ENCODE measurements around the gene SNAPIN. TPM values are rescaled to one million over a fixed set of nuclear protein-coding genes. Genes with fewer than 3 reads are reported as not detected.

SNAPIN gene
- polyA plus RNA-seq, 3 donors = 30.7 to 141 (median 135) TPM

DNA sequence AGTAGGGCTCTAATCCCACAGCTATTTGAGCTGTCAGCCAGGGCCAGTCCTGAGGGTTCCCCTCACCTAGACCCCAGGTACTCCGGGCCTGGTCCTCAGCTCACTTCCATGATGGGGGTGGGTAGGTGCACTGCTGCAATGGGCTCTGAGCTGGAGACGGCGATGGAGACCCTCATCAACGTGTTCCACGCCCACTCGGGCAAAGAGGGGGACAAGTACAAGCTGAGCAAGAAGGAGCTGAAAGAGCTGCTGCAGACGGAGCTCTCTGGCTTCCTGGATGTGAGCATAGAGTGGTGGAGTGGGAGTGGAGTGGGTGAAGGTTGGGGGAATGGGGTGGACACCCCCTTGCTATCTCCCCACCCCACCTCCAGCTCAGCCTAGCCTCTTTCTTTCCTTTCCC lies 28.1 kb upstream of the SNAPIN start:
- Histone ChIP-seq H2AFZ (ENCODE audit: insufficient read depth, low read depth, low read length, poor library complexity, severe bottlenecking) (no peak overlapping the region), H3K27ac (ENCODE audit: low read depth in 1 of 2, low read length in 2 of 2) (no peak overlapping the region), H3K79me2 (ENCODE audit: insufficient read depth, low read length) (peaks cover 13% of the 10 kb centered on the region), H3K4me3 (replicated peaks in 1 of 3; ENCODE audit: low read depth in 2 of 3, low read length in 3 of 3) (no peak overlapping the region), H3K36me3 (replicated peaks in 1 of 2; ENCODE audit: control insufficient read depth in 1 of 2, insufficient read depth in 2 of 2, low read length in 2 of 2) (no peaks in the 10 kb centered on the region), H3K4me2 (replicated peaks; ENCODE audit: extremely low read depth, low read length, poor library complexity, severe bottlenecking) (no peak overlapping the region), H4K20me1 (ENCODE audit: insufficient read depth, low read length) (peaks cover 10% of the 10 kb centered on the region), H3K9me3 (replicated peaks in 1 of 2; ENCODE audit: control insufficient read depth in 1 of 2, insufficient read depth in 1 of 2, low read length in 2 of 2) (no peaks in the 10 kb centered on the region), H3K4me1 (ENCODE audit: control insufficient read depth in 1 of 2, insufficient read depth in 2 of 2, low read length in 2 of 2) (peaks cover 33 to 49% of the 10 kb centered on the region in 2 donors), H3K27me3 (ENCODE audit: control insufficient read depth in 2 of 2, insufficient read depth in 2 of 2, low read length in 2 of 2) (peaks cover 0 to 3% of the 10 kb centered on the region in 2 donors), H3K9ac (ENCODE audit: insufficient read depth, low read length, poor library complexity, severe bottlenecking) (no peak overlapping the region)
- TF ChIP-seq, protein P1, sequence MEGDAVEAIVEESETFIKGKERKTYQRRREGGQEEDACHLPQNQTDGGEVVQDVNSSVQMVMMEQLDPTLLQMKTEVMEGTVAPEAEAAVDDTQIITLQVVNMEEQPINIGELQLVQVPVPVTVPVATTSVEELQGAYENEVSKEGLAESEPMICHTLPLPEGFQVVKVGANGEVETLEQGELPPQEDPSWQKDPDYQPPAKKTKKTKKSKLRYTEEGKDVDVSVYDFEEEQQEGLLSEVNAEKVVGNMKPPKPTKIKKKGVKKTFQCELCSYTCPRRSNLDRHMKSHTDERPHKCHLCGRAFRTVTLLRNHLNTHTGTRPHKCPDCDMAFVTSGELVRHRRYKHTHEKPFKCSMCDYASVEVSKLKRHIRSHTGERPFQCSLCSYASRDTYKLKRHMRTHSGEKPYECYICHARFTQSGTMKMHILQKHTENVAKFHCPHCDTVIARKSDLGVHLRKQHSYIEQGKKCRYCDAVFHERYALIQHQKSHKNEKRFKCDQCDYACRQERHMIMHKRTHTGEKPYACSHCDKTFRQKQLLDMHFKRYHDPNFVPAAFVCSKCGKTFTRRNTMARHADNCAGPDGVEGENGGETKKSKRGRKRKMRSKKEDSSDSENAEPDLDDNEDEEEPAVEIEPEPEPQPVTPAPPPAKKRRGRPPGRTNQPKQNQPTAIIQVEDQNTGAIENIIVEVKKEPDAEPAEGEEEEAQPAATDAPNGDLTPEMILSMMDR (IDR thresholded peaks at IDR 0.05) = no peak
- WGBS (ENCODE audit: insufficient coverage) = 98% methylated on average over 5 of the region's 7 CpGs
- Mint-ChIP-seq H3K27me3 (ENCODE audit: low read depth in 3 of 3) (peaks cover 11 to 16% (median 14%) of the 10 kb centered on the region in 3 donors), H3K4me3 (no peak overlapping the region), H3K4me1 (peaks cover 50% of the 10 kb centered on the region), H3K27ac (no peak overlapping the region), H3K9me3 (no peaks in the 10 kb centered on the region), H3K36me3 (peaks cover 0 to 4% of the 10 kb centered on the region in 2 donors)
- DNase-seq = no peak
- intact Hi-C loops (cut with micrococcal nuclease) = loop anchor here (5.0 kb wide), 4 partner anchors 33 to 107 kb away; partner anchors contain the start of gene ILF2 (in 1 of the 2)

DNA sequence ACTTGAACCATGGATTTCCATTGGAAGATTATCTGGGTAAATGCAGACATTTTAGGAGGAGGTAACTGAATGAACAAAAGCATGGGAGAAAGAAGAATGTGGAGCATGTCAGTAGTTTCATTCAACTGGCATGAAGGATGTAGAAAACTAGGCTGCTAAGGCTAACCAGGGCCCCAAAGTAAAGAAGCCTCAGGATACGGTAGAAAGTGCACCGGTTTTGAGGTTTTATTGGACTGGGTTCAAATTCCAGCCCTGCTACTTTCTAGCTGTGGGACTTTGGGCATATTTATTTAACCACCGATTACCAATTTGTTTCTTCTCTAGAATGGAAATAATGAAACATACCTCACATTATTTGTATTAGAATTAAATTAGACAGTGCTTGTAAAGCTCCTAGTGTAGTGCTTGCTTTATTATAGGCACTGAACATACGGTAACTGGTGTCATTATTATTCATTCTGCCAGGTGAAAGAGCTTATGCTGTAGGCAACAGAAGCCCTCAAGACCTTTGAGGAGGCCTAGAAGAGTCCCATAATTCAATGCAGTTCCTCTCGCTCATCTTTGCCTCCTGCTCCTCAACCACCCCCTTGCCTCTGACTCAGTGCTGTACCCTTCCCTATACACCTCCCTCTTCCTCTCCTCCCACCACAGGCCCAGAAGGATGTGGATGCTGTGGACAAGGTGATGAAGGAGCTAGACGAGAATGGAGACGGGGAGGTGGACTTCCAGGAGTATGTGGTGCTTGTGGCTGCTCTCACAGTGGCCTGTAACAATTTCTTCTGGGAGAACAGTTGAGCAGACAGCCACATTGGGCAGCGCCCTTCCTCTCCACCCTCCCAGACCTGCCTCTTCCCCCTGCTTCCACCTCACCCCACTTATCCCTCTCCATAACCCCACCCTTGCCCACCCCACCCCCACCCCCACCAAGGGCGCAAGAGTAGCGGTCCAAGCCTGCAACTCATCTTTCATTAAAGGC lies 27.2 kb upstream of the SNAPIN start:
- TF ChIP-seq, protein P1 (IDR thresholded peaks at IDR 0.05) = no peak
- no peak overlapping the region for H3K9ac ChIP-seq (ENCODE audit: insufficient read depth, low read length, poor library complexity, severe bottlenecking)
- H3K27ac Mint-ChIP-seq = peak overlapping the region in 5 of 7 donors; percentile 2 to 77 (median 65)
- H3K4me1 Mint-ChIP-seq = peaks cover 53% of the 10 kb centered on the region
- H2AFZ ChIP-seq (ENCODE audit: insufficient read depth, low read depth, low read length, poor library complexity, severe bottlenecking) = no peak overlapping the region
- DNase-seq = no peak
- peaks cover 8 to 11% (median 9%) of the 10 kb centered on the region in 3 donors for H3K27me3 Mint-ChIP-seq (ENCODE audit: low read depth in 3 of 3)
- no peak overlapping the region for H3K4me3 ChIP-seq (replicated peaks in 1 of 3; ENCODE audit: low read depth in 2 of 3, low read length in 3 of 3)
- H3K4me3 Mint-ChIP-seq = no peak overlapping the region
- no peaks in the 10 kb centered on the region for H3K9me3 ChIP-seq (replicated peaks in 1 of 2; ENCODE audit: control insufficient read depth in 1 of 2, insufficient read depth in 1 of 2, low read length in 2 of 2)
- H3K27ac ChIP-seq (ENCODE audit: low read depth in 1 of 2, low read length in 2 of 2) = no peak overlapping the region
- H3K9me3 Mint-ChIP-seq = no peaks in the 10 kb centered on the region
- H4K20me1 ChIP-seq (ENCODE audit: insufficient read depth, low read length) = peaks cover 20% of the 10 kb centered on the region
- peaks cover 4 to 12% of the 10 kb centered on the region in 2 donors for H3K36me3 Mint-ChIP-seq
- H3K36me3 ChIP-seq (replicated peaks in 1 of 2; ENCODE audit: control insufficient read depth in 1 of 2, insufficient read depth in 2 of 2, low read length in 2 of 2) = peaks cover 6% of the 10 kb centered on the region in 2 donors
- intact Hi-C loops (cut with micrococcal nuclease) = loop anchor here (5.0 kb wide), 4 partner anchors 34 to 106 kb away; partner anchors contain the start of gene ILF2 (in 1 of the 2)
- H3K4me1 ChIP-seq (ENCODE audit: control insufficient read depth in 1 of 2, insufficient read depth in 2 of 2, low read length in 2 of 2) = peaks cover 34 to 54% of the 10 kb centered on the region in 2 donors
- no peak overlapping the region for H3K4me2 ChIP-seq (replicated peaks; ENCODE audit: extremely low read depth, low read length, poor library complexity, severe bottlenecking)
- peaks cover 23% of the 10 kb centered on the region for H3K79me2 ChIP-seq (ENCODE audit: insufficient read depth, low read length)
- WGBS (ENCODE audit: insufficient coverage) = 93% methylated on average over 2 of the region's 10 CpGs
- H3K27me3 ChIP-seq (ENCODE audit: control insufficient read depth in 2 of 2, insufficient read depth in 2 of 2, low read length in 2 of 2) = peaks cover 0 to 1% of the 10 kb centered on the region in 2 donors
